Sigmoid colon (tissue), 7 donors: ENCODE data around the gene VPS37B. TPM values are rescaled to one million over a fixed set of nuclear protein-coding genes. Genes with fewer than 3 reads are reported as not detected.
A peak's percentile ranks its signal among the peaks of the same experiment; 100 is the strongest.

Source experiments
- DNase-seq: peaks from one replicate; pipeline ENCODE4 v3.0.0-alpha.2; 2019
- H3K27ac ChIP-seq, 4 donors: fragments of 200-600 bp; sonication (generic); one replicate each; pipeline ENCODE4 v1.5.1; 2016 to 2019; ENCODE audit warnings: mild to moderate bottlenecking in 1 of 4
- H3K27me3 ChIP-seq, 3 donors: fragments of 200-600 bp; sonication (generic); one replicate each; pipeline ENCODE4 v1.5.1; 2019; ENCODE audit warnings: mild to moderate bottlenecking in 1 of 3
- H3K36me3 ChIP-seq, 4 donors: fragments of 200-600 bp; sonication (generic); one replicate each; pipeline ENCODE4 v1.5.1; 2016 to 2019
- H3K4me1 ChIP-seq, 4 donors: fragments of 200-600 bp; sonication (generic); one replicate each; pipeline ENCODE4 v1.5.1; 2017 to 2019
- H3K4me3 ChIP-seq, 4 donors: fragments of 200-600 bp; sonication (generic); one replicate each; pipeline ENCODE4 v1.5.1; 2017 to 2019; ENCODE audit warnings: mild to moderate bottlenecking in 2 of 4, moderate library complexity in 1 of 4
- H3K9me3 ChIP-seq, 4 donors: fragments of 200-600 bp in 3 of 4; sonication (generic) in 3 of 4; one replicate each; pipeline versions ENCODE4 v1.5.1 to v1.6.1; 2013 to 2019
- CTCF ChIP-seq, 4 experiments: fragments of 450-650 bp in 3 of 4; fragments of 200-600 bp in 1 of 4; IDR thresholded peaks; one replicate each; pipeline ENCODE4 v1.5.1; 2016 to 2019; ENCODE audit warnings: antibody characterized with exemption in 4 of 4, mild to moderate bottlenecking in 3 of 4, moderate library complexity in 2 of 4
- EP300 ChIP-seq, 4 donors: sonication (generic); formaldehyde crosslinking; IDR thresholded peaks; one replicate each; pipeline ENCODE4 v1.6.1; 2017; ENCODE audit warnings: antibody characterized with exemption in 4 of 4
- POLR2A ChIP-seq, 2 donors: fragments of 450-650 bp; IDR thresholded peaks; one replicate each; pipeline ENCODE4 v1.6.1; 2016; ENCODE audit warnings: antibody characterized with exemption in 2 of 2, mild to moderate bottlenecking in 2 of 2, moderate library complexity in 2 of 2
- POLR2AphosphoS5 ChIP-seq, 4 donors: sonication (generic); formaldehyde crosslinking; IDR thresholded peaks; one replicate each; pipeline ENCODE4 v1.6.1; 2017; ENCODE audit warnings: antibody characterized with exemption in 4 of 4
- WGBS, 2 donors: extraction: QIAGEN DNeasy Blood & Tissue Kit; methylation state at CpG; one replicate each; pipeline ENCODE4 v1.1.7; 2013; 5-methylcytosine and 5-hydroxymethylcytosine counted together
- intact Hi-C: fragments of 100-400 bp; cut with DNase I; formaldehyde crosslinking; loops from one replicate; pipeline ENCODE4 v1.15.1; 2023
- polyA plus RNA-seq, 3 donors: library from polyadenylated mRNA; stranded (reverse); fragments of 200-250 nt; gene quantifications; one replicate each; pipeline ENCODE4 v1.2.3, GENCODE V29; 2013
- total RNA-seq, 4 donors: library from RNA; depleted of rRNA; stranded (reverse); fragments of >200 nt; gene quantifications; one replicate each; pipeline ENCODE4 v1.1.0, GENCODE V29; 2016
- donor health status: healthy with polysubstance abuse.
- donor health status: Bipolar disorder and iron deficiency.
- donor health status: healthy.

The VPS37B gene
- total and polyA plus RNA-seq, 7 donors, result 8.6 to 64.7 (median 17.2) TPM

GRCh38 chr12:122889761-122890520, 6.0 kb downstream of the VPS37B start:
- WGBS, 2 donors, result 49 to 62% methylated on average over 13 of the region's 13 CpGs
- intact Hi-C loops, result no loop called here
- no peak for DNase-seq
- Histone ChIP-seq H3K4me3 (no peak overlapping the region), H3K27me3 (no peaks in the 10 kb centered on the region), H3K36me3 (no peaks in the 10 kb centered on the region), H3K9me3 (no peaks in the 10 kb centered on the region), H3K4me1 (peaks cover 0 to 75% (median 65%) of the 10 kb centered on the region in 4 donors), H3K27ac (peak overlapping the region in 2 of 4 donors; percentile 61 to 84)
- TF ChIP-seq POLR2A (IDR thresholded peaks at IDR 0.05), result no peak
- TF ChIP-seq EP300 (IDR thresholded peaks at IDR 0.05), result no peak
- TF ChIP-seq POLR2AphosphoS5 (IDR thresholded peaks at IDR 0.05), result no peak
- TF ChIP-seq CTCF (IDR thresholded peaks at IDR 0.05), result no peak

- no peaks in the 10 kb centered on the region for H3K27me3 ChIP-seq
- peak in 3 of 4 donors; percentile 23 to 37 (median 26) for TF ChIP-seq POLR2AphosphoS5 (IDR thresholded peaks at IDR 0.05)
- no peak for TF ChIP-seq POLR2A (IDR thresholded peaks at IDR 0.05)
- 5 to 12% methylated on average over 12 of the region's 12 CpGs for WGBS, 2 donors
- no peaks in the 10 kb centered on the region for H3K36me3 ChIP-seq
- H3K9me3 ChIP-seq, result no peaks in the 10 kb centered on the region
- peak overlapping the region in 1 of 4 donors; percentile 11 for H3K4me3 ChIP-seq
- intact Hi-C loops, result no loop called here
- H3K4me1 ChIP-seq, result peaks cover 0 to 59% (median 55%) of the 10 kb centered on the region in 4 donors
- no peak for DNase-seq
- H3K27ac ChIP-seq, result peak overlapping the region; percentile 52 to 79 (median 62)
These were observed 7.6 kb downstream of the VPS37B start for GRCh38 chr12:122888232-122888752.

GRCh38 chr12:122887819-122888212, 8.1 kb downstream of the VPS37B start:
- peak overlapping the region; percentile 52 to 79 (median 62) for H3K27ac ChIP-seq
- peaks cover 0 to 58% (median 53%) of the 10 kb centered on the region in 4 donors for H3K4me1 ChIP-seq
- intact Hi-C loops, result no loop called here
- H3K4me3 ChIP-seq, result no peak overlapping the region
- no peaks in the 10 kb centered on the region for H3K27me3 ChIP-seq
- H3K9me3 ChIP-seq, result no peaks in the 10 kb centered on the region
- DNase-seq, result no peak
- TF ChIP-seq POLR2A (IDR thresholded peaks at IDR 0.05), result no peak
- no peak for TF ChIP-seq CTCF (IDR thresholded peaks at IDR 0.05)
- no peak for TF ChIP-seq EP300 (IDR thresholded peaks at IDR 0.05)
- TF ChIP-seq POLR2AphosphoS5 (IDR thresholded peaks at IDR 0.05), result no peak
- 34 to 48% methylated on average over 5 of the region's 5 CpGs for WGBS, 2 donors
- H3K36me3 ChIP-seq, result no peaks in the 10 kb centered on the region

- 53 to 61% methylated on average over 10 of the region's 10 CpGs for WGBS, 2 donors
- H3K27ac ChIP-seq, result peak overlapping the region in 3 of 4 donors; percentile 61 to 79 (median 62)
- TF ChIP-seq EP300 (IDR thresholded peaks at IDR 0.05) (no peak), CTCF (IDR thresholded peaks at IDR 0.05) (no peak), POLR2A (IDR thresholded peaks at IDR 0.05) (no peak), POLR2AphosphoS5 (IDR thresholded peaks at IDR 0.05) (no peak)
- no peak overlapping the region for H3K4me3 ChIP-seq
- H3K4me1 ChIP-seq, result peaks cover 0 to 51% (median 47%) of the 10 kb centered on the region in 4 donors
- no peak for DNase-seq
- intact Hi-C loops, result no loop called here
- H3K9me3 ChIP-seq, result no peaks in the 10 kb centered on the region
- no peaks in the 10 kb centered on the region for H3K27me3 ChIP-seq
- no peaks in the 10 kb centered on the region for H3K36me3 ChIP-seq
These were observed 8.8 kb downstream of the VPS37B start for GRCh38 chr12:122886851-122887818.
